Activated gamma-delta T cell (primary cell): ENCODE results near the gene PRKCA.
"Not testable (repeated sequence)": the region's sequence is repeated elsewhere in the genome, so short reads cannot be mapped to it uniquely, and the experiment has no call there.

ENCODE experiments used
- DNase-seq: peaks from one replicate; lab custom pipeline; 2025; lab: John Stamatoyannopoulos, UW

Gene PRKCA

DNA sequence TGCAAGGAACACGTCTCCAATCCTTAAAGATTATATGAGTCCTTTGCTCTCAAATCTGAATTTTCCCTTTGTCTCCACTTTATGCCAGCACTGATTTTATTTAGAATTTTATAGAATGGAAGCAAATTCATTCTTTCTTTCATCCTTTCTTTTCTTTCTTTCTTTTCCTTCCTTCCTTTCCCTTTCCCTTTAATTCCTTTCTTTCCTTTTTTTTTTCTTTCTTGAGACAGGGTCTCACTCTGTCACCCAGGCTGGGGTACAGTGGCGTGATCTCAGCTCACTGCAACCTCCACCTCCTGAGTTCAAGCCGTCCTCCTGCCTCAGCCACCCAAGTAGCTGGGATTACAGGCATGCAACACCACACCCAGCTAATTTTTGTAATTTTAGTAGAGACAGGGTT lies 187.2 kb downstream of the PRKCA start:
- DNase-seq = not testable (repeated sequence)

DNA sequence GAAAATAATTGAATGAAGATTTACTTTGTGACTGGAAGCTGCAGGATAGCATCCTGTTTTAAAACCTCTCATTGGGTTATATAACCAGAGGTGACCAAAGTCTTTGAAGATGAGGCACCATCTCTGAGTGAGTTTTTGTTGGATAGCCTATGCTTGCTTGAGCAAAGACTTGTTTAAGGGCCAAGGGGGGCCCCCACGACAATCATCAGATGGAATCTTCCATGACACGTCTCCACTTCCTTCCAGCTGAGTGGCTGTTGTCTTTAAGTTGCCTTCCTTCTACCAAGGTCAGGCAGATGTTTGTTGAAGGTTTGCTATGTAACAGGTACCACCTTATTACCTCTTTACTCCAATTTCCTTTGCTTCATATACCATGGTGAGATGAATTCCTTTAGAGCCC lies 188.8 kb downstream of the PRKCA start:
- DNase-seq = no peak

DNA sequence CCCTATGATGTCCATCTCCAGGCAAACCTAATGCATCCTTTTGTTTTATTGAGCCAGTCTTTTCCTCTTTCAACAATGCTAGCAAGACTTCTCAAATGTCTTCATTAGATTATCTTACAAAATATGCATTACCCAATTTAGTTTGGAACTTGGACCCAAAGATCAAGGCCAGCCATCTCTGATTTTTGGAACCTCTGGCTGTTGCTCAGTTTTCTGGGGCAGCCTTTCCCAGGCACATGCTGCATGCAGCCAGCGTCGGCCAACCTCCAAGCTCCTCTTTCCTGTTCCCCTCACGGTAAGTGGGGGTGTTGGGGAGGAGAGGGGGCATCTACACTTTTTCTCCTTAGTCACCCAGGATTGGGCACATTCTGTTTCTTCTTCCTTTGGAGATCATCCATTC lies 189.3 kb downstream of the PRKCA start:
- DNase-seq = no peak

DNA sequence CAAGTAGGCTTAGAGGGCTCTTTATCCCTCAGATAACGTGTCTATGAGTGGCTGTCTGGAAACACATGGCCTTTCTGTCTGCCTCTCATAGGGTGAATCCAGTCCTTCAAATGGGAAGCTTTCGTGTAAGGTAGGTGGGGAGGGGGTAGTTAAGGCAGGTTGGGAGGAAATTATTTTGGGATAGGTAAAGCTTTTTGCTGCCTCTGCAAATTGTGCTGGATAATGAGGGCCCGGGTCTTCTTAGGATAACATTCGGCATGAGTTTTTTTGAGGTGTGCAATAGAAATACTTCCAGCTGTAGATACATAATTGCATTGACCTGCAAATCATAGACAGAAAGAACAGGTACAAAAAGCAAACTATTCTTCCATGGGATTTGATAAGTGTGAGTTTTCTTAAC lies 189.7 kb downstream of the PRKCA start:
- DNase-seq = no peak

DNA sequence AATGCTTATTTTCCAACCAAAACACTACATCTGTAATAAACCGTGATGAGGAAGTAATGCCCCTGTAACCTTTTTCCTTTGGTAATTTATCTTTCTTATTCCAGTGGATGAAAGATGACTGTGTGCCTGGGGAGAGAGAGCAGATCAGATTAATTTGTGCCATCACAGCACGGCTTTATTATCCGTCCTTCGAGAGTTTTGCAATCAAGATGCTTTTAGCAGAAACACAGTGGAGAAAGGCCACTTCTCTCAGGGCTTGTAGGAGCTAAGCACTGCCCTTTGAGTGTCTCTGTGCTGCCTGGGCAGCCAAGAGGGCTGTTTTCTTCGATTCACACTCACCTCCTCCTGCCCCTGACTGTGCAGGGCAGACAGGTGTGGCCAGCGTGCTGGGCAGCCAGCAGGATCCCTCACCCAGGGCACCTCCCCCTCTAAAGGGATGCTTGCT lies 190.2 kb downstream of the PRKCA start:
- DNase-seq = no peak

DNA sequence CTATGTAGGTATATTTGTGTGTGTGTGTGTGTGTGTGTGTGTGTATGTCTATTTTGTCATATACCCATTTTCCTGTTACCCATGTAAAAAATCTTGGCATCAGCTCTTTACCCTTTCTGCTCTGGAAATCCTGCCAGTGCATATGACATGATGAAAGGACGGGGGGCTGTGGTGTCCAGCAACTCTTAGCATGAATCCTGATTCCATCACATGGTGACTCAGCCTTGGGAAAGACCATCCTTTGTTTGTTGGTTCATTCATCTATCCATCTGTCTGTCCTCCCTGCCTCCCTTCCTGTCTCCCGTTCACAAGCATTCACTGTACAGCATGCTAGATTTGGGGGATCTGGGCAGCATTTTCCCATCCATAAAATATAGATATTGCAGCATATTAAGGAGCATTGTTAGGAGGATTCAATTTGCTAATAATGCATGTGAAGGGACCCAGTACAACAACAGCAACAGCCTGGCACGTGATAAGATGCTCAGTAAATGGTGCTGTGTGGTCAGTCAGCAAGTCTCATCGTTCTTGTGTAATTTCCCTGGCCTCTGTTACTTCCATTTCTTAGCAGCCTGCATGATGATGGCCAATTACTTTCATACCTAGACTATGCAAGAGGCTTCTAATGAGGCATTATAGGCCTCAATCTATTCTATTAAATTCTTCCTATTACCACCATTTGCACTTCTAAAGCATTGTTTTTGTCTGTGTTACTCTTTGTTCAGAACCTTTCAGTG lies 191.0 kb downstream of the PRKCA start:
- no peak for DNase-seq

DNA sequence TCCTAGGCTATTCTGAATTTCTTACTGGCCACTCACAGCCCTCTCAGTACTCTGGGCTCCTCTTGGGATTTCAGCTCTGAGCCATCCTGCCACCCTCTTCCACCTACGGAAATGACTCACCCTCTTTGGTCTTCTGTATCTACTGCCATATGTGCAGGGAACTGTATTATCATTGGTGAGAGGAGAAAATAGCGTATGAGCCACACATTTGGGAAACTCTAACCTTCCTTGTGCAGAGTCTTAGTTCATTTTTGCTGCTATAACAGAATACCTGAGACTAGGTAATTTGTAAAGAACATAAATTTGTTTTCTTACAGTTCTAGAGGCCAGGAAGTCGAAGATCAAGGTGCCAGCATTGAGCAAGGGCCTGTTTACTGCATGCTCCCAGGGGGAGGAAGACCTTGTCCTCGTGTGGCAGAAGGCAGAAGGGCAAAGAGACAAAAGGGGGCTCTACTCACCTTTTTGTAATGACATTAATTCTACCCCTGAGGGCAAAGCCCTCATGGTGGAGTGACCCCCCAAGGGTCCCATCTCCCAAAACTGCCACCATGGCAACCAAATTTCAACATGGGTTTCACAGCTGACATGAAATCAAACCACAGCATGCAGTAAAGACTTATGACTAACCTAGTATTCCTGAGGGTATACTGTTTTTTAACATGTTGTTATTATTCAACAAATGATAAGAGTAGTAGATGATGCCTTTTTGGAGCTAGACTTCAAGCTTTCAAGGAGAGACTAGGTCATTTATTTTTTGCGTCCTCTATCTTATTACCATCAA lies 191.8 kb downstream of the PRKCA start:
- no peak for DNase-seq

DNA sequence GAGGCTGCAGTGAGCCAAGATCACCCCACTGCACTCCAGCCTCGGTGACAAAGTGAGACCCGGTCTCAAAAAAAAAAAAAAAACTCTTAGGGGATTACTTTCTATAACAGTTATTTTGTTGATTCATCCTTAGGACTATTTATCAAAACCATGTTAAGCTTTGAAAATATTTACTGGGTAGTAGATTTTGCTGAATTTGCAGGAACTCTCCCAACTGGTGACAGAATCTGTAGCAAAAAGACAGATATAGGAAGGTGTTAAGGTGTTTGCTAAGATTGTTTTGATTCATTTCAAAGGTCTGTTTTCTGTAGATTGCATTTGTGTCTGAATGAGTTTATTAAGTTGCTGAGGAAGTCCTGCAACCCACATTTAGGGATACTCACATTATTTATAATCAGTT lies 192.6 kb downstream of the PRKCA start:
- DNase-seq = no peak

DNA sequence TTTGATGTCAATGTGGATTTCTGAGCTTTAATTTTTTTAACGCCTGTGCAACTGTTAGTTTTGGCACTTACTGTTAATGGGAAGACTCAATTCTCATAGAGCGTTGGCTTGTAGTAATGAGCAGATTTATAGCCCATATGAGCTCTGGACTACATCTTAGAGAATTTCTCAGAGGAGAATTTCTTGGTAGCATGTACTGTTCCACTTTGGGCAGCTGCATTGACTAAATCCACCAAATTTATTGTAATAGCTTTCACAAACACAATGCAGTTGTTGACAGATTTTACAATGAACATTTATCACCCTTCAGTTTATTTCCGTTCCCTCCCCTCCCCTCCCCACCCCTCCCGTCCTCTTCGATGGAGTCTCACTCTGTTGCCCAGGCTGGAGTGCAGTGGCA lies 193.9 kb downstream of the PRKCA start:
- DNase-seq = no peak

DNA sequence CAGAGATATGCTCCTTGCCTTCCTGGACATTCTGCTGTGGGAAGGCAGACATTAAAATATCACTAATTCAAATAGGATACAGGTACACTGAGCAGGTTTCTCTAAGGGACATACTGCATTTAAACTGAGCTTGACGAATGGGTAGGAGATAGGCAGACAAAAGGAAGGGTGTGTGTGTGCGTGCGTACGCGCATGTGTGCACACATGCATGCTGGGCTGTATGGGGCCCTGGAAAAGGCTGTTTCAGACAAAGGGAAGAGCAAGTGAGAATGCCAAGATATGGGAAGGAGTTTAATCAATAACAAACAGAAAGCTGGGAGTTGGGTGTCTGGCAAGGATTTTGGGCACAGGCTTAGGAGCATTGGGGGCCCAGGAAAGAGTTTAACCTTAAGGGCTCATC lies 196.2 kb downstream of the PRKCA start:
- DNase-seq = no peak

DNA sequence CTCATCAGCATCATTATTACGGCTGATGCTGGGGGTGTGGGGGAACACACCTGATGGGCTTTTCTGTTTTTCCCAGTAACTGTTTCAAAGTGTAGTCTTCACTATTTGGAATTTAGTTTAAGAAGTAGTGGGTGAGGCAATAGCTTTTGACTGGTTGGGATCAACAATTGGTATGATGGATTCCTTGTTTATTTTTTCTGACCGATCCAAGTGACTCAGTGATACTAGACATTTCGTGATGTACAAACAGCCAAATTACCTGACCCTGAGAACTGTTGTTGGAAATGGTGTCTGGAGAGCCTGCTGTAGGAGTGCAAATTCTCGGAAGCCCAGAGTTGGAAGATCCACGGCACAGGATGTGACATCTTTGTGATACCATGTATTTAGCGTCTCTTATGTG lies 204.2 kb downstream of the PRKCA start:
- DNase-seq = no peak

DNA sequence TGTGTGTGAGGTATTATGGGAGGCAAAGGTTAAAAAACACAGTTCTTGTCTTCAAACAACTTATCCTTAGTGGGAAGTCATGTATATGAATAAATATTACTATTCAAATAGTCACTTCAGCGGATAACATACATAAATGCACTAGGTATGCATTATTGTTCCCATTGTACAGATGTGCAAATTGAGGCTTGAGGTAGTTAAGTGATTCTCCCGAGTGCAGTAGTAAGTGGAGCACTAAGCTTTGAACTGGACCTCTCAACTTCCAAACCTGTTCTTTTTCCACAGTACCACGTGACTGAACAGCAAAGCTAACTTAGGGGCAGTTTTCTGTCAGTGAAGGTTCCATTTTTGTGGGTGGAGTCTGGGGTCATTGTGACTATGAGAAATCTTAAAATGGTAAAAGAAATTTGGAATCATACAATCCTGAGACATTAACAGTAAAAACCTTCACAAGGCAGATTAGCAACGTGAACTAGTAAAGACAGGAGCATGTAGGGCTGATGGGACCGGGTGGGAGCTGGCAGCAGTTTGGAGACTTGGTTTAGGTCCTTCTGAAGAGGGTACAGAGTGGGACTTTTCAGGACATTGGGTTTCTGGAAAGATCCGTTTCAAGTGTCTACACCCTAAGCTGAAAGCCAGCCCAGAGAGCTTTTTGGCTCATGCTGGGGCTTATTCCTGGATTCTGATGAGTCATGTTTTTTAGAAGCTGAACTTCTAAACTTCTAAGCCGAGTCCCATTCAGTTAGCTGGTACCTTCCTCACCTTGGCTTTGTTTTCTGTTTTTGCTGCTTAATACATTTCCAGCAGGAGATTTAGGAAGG lies 204.9 kb downstream of the PRKCA start:
- no peak for DNase-seq

DNA sequence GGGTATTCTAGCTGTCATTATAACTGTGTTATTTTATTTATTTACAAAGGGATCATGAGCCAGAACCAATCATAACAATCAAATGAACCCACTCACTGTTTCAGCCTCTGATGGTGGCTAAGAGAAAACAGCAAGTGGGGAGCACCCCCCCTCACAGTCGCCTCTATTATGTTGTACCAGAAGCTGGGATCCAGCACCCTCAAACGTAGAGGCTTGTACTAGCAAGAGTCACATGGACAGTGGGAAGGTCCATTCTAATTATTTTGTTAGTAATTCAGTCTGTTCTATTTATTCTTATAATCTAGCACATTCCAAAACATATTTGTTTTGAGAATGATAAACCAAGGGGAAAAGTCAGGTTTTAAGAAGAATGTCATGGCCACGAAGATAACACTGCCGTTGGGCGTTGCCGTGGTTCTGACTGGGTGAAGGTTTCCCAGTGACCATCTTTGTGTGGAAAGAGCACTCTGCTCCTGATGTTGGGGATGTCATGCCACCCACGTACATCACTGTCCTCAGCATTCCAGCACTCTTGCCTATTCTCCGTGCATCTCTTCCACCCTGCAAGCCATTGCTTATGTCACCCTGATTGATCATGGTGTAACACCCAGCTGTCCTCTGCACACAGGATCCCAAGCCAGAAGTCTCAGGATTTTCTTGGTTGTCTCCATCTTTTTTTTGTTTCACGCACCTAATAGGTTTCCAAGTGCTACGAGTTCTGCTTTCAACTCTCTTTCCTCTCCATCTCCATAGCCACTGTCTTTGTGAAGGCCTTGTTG lies 205.8 kb downstream of the PRKCA start:
- no peak for DNase-seq

DNA sequence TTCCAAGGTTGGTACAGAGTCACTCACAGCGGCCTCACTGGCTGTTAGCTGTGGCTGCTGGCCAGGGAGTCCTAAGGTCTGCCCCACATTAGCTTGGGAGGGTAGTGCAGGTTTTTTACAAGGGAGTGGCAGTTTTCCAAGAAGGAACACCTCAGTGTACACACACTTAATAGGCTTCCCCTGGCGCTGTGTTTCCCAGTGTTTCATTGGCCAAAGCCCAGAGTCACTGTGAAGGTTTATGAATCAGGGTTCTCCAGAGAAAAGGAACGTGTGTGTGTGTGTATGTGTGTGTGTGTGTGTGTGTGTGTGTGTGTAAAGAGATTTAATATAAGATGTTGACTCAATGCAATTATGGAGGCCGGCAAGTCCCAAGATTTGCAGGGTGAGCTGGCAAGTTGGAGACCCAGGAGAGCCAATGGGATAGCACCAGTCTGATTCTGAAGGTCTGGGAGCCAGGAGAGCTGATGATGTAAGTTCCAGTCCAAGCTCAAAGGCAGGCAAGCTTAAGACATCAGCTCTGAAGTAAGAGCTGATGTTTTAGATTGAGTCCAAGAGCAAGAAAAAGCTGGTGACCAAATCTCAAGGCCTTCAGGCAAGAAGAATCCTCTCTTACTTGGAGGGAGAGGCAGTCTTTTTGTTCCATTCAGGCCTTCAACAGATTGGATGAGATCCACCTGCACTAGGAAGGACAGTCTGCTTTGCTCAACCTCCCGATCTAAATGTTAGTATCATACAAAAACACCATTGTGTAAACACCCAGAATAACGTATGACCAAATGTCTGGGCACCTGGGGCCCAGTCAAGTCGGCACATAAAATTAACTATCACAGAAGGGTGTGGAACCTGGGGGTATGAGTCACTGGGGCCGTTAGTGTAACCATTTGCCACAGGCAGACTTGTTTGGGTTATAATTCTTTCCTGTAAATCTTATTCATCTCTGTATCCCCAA lies 206.8 kb downstream of the PRKCA start:
- DNase-seq = no peak

DNA sequence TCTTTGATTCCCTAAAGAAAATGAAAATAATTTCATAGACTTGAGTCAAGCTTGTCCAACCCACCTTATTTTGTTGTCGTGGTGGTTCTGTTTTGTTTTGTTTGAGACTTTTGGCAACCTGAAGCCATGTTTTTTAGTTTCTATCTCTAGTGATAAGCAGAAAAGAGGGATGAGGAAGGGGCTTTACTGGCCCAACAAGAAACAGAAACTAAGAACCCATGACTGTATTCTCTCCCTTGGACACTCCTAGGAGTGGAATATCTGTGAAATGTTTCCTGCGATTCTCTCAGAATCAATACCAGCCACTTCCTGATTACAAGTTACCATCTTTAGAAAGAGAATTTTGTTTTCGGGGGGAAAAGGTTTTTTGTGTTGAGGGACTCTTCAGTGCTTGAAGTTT lies 207.5 kb downstream of the PRKCA start:
- DNase-seq = no peak

DNA sequence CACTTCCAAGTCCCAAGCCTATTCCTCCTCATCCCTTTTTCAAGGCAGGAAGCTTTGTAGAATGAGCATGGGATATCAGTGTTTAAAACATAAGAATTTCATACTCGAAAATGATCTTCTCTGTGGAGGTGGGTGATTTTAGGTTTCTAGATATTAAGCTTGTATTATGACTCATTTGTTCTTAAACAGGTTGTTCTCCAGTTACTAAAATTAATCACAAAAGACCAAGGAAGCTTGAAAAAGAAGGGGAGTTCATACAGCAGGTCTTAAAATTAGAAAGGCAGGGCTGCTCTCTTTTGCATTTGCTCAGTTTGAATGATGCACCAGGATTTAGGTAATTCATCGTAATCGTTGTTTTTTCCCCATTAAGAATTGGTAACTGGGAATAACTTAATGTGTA lies 208.7 kb downstream of the PRKCA start:
- no peak for DNase-seq

DNA sequence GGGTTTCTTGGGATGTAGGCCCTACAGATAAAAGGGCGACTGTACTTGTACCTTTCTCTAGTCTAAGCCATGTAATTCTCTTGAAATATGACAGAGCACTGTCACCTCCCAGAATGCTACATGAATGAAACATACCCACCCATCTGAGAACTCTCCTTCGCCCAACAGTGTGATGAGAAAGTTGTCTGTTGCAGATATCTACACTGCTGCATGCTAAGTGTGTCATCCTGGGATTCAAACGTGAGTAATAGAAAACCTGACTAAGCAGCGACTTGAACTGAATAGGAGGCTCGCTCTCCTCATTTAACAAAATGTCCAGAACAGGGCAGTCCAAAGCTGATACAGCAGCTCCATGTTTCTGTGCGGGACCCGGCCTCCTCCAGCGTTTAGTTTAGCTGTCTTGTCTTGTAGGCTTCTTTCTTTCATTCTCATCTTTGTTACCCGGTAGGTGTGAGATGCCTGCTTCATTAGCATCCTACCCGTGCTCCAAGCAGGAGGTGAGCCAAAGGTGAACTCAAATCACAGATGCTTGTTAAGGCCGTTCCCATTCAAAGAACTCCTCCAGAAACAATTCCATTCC lies 211.9 kb downstream of the PRKCA start:
- no peak for DNase-seq

DNA sequence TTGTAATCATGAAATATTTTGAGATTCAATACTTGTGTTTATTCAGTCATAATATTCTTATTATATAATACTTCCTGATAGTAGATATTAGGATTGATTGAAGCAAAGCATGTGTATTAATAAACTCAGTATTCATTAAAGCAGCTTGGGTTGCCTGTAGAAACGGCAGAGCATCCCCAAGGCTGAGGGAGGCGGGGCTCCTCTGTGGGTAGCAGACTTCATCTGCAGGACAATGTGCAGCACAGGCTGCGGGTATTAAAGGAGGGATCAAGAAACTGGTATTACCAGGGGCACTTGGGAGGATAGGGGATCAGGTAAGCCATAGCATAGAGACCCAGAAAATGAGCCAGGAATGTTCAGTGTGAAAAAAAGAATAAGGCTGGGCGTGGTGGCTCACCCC lies 213.6 kb downstream of the PRKCA start:
- no peak for DNase-seq

DNA sequence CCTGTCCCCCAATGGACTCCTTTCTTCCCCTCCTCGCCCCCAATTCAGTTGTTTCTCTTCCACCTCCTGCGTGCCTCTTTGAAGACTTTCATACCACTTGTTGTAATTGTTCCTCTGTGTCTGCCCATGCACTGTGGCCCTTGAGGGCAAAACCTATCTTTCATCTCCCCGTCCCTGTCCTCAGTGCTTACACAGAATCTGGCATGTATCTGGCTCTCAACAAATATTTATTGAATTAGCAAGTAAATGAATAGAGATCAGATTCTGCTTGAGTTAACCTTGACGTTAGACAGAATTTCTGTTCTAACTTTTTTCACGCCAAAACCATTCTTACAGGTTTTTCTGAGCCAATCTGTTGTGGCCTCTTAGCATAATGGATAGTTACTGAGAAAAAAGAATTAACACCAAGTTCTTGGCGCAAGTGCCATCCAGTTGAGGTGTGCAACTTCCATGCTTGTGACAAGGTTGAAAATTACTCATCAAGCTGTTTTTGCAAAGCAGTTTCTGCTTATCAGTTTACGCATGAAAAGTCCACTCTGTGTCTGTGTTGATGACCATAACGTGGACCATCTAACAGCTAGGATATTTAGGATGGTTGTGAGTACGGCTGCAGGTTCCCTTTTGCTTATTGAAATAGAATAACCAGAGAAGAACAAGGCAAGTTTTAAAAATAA lies 215.1 kb downstream of the PRKCA start:
- DNase-seq = no peak

DNA sequence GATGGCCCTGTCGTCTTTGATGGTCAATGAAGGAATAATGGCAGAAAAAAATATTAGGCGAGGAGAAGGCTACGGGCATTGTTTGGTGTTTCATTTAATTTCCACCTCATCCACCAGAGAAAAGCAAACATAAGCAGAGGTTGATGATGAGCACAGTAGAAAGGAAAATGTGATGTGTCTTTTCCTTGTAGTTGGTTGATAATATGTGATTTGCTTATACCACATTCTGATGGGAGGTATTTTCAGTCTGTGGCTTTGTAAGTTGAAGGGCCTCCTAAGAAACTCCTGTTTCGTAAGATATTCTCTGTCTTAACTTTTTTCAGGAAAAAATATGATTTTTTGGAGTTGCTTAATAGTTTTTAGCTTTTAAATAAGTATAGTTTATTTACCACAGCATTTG lies 215.7 kb downstream of the PRKCA start:
- no peak for DNase-seq
